DND-41 (cell line): Measurements from ENCODE around the gene SLC34A2.

Experiments used
- CTCF ChIP-seq: IDR thresholded peaks from 2 replicates; pipeline ENCODE4 v1.5.1; 2012; ENCODE audit warnings: borderline replicate concordance, low read length, moderate library complexity, mild to moderate bottlenecking; ENCODE audit not compliant: poor library complexity, severe bottlenecking; ENCODE audit errors: extremely low read depth
- EZH2 ChIP-seq: IDR thresholded peaks from 3 replicates; pipeline ENCODE4 v1.6.1; 2012; ENCODE audit warnings: borderline replicate concordance, low read depth, mild to moderate bottlenecking, moderate library complexity, low read length, inconsistent platforms; ENCODE audit not compliant: severe bottlenecking

DNA sequence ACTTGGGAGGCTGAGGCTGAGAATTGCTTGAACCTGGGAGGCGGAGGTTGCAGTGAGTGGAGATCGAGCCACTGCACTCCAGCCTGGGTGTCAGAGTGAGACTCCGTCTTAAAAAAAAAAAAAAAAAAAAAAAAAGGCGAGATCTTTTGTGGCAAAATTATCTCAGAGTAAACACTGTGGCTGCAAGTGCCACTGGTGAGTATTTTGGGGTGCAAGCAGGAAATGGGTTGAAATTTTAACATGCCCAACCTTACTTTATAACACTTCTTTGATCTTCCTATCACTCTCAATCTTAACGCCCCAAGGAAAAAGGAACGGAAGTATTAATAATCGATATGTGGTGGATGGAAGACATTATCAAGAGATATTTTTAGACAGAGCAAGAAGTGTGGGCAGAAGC lies 32.1 kb downstream of the SLC34A2 start:
- TF ChIP-seq CTCF (no peak), EZH2 (no peak)
